Uterus (tissue), 2 donors: ENCODE results near the gene NPFFR2.

ENCODE experiments used
- POLR2A ChIP-seq, 2 donors: fragments of 450-650 bp; IDR thresholded peaks; one replicate each; pipeline ENCODE4 v1.6.1; 2016; ENCODE audit warnings: antibody characterized with exemption in 2 of 2, mild to moderate bottlenecking in 1 of 2, moderate library complexity in 1 of 2
- TF ChIP-seq, protein P1 (sequence below), 4 experiments: fragments of 200-600 bp in 2 of 4; fragments of 450-650 bp in 2 of 4; sonication (generic) in 2 of 4; IDR thresholded peaks; one replicate each; pipeline ENCODE4 v1.5.1; 2016 to 2019; ENCODE audit warnings: antibody characterized with exemption in 4 of 4, mild to moderate bottlenecking in 2 of 4, moderate library complexity in 1 of 4

DNA sequence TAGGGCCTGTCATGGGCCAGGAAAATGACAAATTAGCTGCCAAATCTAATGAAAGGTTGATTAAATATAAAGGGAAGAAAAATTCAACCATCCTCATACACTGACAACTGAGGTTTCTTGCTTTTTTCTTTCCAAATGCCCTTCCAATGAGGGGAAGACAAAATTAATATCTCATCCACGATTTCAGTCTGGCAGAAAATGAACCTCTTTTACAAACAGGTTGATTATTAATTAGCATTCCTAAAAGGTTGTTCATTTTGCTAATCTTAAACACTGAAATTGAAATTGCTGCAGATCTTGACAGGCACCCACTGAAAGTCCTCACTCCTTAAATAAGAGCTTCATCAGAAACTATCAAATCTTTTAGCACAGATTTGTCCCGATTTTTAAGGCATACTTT, 45.5 kb downstream of the NPFFR2 start:
- TF ChIP-seq, protein P1, sequence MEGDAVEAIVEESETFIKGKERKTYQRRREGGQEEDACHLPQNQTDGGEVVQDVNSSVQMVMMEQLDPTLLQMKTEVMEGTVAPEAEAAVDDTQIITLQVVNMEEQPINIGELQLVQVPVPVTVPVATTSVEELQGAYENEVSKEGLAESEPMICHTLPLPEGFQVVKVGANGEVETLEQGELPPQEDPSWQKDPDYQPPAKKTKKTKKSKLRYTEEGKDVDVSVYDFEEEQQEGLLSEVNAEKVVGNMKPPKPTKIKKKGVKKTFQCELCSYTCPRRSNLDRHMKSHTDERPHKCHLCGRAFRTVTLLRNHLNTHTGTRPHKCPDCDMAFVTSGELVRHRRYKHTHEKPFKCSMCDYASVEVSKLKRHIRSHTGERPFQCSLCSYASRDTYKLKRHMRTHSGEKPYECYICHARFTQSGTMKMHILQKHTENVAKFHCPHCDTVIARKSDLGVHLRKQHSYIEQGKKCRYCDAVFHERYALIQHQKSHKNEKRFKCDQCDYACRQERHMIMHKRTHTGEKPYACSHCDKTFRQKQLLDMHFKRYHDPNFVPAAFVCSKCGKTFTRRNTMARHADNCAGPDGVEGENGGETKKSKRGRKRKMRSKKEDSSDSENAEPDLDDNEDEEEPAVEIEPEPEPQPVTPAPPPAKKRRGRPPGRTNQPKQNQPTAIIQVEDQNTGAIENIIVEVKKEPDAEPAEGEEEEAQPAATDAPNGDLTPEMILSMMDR (IDR thresholded peaks at IDR 0.05), result no peak
- no peak for TF ChIP-seq POLR2A (IDR thresholded peaks at IDR 0.05)
